Heart left ventricle (tissue), 13 donors: Measurements from ENCODE around the gene CMKLR1.

Experiments
- POLR2A ChIP-seq, 2 donors: fragments of 450-650 bp; IDR thresholded peaks; one replicate each; pipeline ENCODE4 v1.6.1; 2017; ENCODE audit warnings: antibody characterized with exemption in 2 of 2, mild to moderate bottlenecking in 2 of 2, moderate library complexity in 2 of 2
- TF ChIP-seq, protein P1 (sequence below), 12 donors: fragments of 200-600 bp; sonication (generic) in 4 of 12; IDR thresholded peaks; one replicate each; pipeline versions ENCODE4 v1.5.0 to v1.8.0; 2018 to 2022; ENCODE audit warnings: antibody characterized with exemption in 12 of 12, mild to moderate bottlenecking in 5 of 12
- donor health status: ischemic (EF 13 %, LVEDD 7.1; RV severe dilation, severe dysfunction).
- donor health status: DM: no; HTN: yes; CAD: no.
- donor health status: DM: no; HTN: no; CAD: no.
- donor health status: ischemic (EF 25% LVEDD 6.9; RV normal size, moderate dysfunction).
- donor health status: ischemic (EF 25% LVEDD 5.7; RV mildly dilated, moderate dysfunction).
- donor health status: ischemic (EF 35%, LVEDD 5.7; RV mildly dilated, moderate dysfunction).
- donor health status: nonischemic (EF 11% LVEDD 7.7; RV severe dilation, severe dysfunction).
- donor health status: DM: yes; HTN: yes; CAD: no.
- donor health status: PGD.
- donor health status: ischemic (EF 29% LVEDD 5.4; RV normal size, mild dysfunction).
- donor health status: nonischemic (EF 23%, LVEDD 6.1; RV moderate dilation, normal function).

- no peak for TF ChIP-seq POLR2A (IDR thresholded peaks at IDR 0.05)
- TF ChIP-seq, protein P1, sequence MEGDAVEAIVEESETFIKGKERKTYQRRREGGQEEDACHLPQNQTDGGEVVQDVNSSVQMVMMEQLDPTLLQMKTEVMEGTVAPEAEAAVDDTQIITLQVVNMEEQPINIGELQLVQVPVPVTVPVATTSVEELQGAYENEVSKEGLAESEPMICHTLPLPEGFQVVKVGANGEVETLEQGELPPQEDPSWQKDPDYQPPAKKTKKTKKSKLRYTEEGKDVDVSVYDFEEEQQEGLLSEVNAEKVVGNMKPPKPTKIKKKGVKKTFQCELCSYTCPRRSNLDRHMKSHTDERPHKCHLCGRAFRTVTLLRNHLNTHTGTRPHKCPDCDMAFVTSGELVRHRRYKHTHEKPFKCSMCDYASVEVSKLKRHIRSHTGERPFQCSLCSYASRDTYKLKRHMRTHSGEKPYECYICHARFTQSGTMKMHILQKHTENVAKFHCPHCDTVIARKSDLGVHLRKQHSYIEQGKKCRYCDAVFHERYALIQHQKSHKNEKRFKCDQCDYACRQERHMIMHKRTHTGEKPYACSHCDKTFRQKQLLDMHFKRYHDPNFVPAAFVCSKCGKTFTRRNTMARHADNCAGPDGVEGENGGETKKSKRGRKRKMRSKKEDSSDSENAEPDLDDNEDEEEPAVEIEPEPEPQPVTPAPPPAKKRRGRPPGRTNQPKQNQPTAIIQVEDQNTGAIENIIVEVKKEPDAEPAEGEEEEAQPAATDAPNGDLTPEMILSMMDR (IDR thresholded peaks at IDR 0.05): no peak
Observed at GRCh38 chr12:108313241-108313605, 25.9 kb downstream of the CMKLR1 start.
